Measurements from ENCODE around the gene APOBEC3F.
A peak's percentile ranks its signal among the peaks of the same experiment; 100 is the strongest.
"Not testable (repeated sequence)": the region's sequence is repeated elsewhere in the genome, so short reads cannot be mapped to it uniquely, and the experiment has no call there.

APOBEC3F gene

GRCh38 chr22:39039306-39040126 lies 1.1 kb upstream of the APOBEC3F start:
- peak overlapping the region in 1 of 2 donors; percentile 59 for H3K4me3 ChIP-seq

GRCh38 chr22:39040155-39040537 lies 518 bp upstream of the APOBEC3F start:
- H3K27me3 ChIP-seq; H3K9me3 ChIP-seq; intact Hi-C loops (cut with DNase I; ENCODE audit: low total_unique reads); DNase-seq: not testable (repeated sequence)
- peaks cover 0 to 11% (median 0%) of the 10 kb centered on the region in 4 donors for H3K4me1 ChIP-seq
- peak overlapping the region; percentile 66 to 80 for H3K27ac ChIP-seq
- peak overlapping the region; percentile 54 to 59 for H3K4me3 ChIP-seq
- peaks cover 0 to 11% (median 0%) of the 10 kb centered on the region in 3 donors for H3K36me3 ChIP-seq

More at GRCh38 chr22:39039306-39040126, 1.1 kb upstream of the APOBEC3F start:
- peaks cover 0 to 10% (median 0%) of the 10 kb centered on the region in 3 donors for H3K36me3 ChIP-seq
- TF ChIP-seq CTCF (IDR thresholded peaks at IDR 0.05): no peak
- H3K9me3 ChIP-seq: no peaks in the 10 kb centered on the region
- DNase-seq: no peak
- H3K4me1 ChIP-seq: peaks cover 0 to 11% (median 0%) of the 10 kb centered on the region in 4 donors
- peak overlapping the region; percentile 66 to 80 for H3K27ac ChIP-seq
- no peaks in the 10 kb centered on the region for H3K27me3 ChIP-seq
- intact Hi-C loops (cut with DNase I; ENCODE audit: low total_unique reads): no loop called here

GRCh38 chr22:39041908-39042307 lies 1.2 kb downstream of the APOBEC3F start:
- Histone ChIP-seq H3K27me3 (no peaks in the 10 kb centered on the region), H3K9me3 (no peaks in the 10 kb centered on the region), H3K27ac (no peak overlapping the region), H3K36me3 (peaks cover 0 to 21% (median 0%) of the 10 kb centered on the region in 3 donors), H3K4me1 (peaks cover 0 to 11% (median 0%) of the 10 kb centered on the region in 4 donors), H3K4me3 (no peak overlapping the region)
- DNase-seq: no peak
- TF ChIP-seq CTCF (IDR thresholded peaks at IDR 0.05): no peak
- intact Hi-C loops (cut with DNase I; ENCODE audit: low total_unique reads): no loop called here

GRCh38 chr22:39043063-39043462 lies 2.4 kb downstream of the APOBEC3F start:
- H3K27ac ChIP-seq; H3K4me3 ChIP-seq; DNase-seq; H3K27me3 ChIP-seq; H3K9me3 ChIP-seq; intact Hi-C loops (cut with DNase I; ENCODE audit: low total_unique reads): not testable (repeated sequence)
- H3K4me1 ChIP-seq: peaks cover 0 to 11% (median 0%) of the 10 kb centered on the region in 4 donors
- H3K36me3 ChIP-seq: peaks cover 0 to 21% (median 0%) of the 10 kb centered on the region in 3 donors

- H3K9me3 ChIP-seq; H3K4me3 ChIP-seq; H3K4me1 ChIP-seq; H3K27ac ChIP-seq; H3K27me3 ChIP-seq; intact Hi-C loops (cut with DNase I; ENCODE audit: low total_unique reads); DNase-seq: not testable (repeated sequence)
- H3K36me3 ChIP-seq: peaks cover 0 to 21% (median 0%) of the 10 kb centered on the region in 3 donors
Measured at GRCh38 chr22:39045136-39045535, 4.5 kb downstream of the APOBEC3F start.

GRCh38 chr22:39049486-39049885 lies 8.8 kb downstream of the APOBEC3F start:
- H3K4me1 ChIP-seq; DNase-seq; H3K27ac ChIP-seq; H3K9me3 ChIP-seq; H3K4me3 ChIP-seq; intact Hi-C loops (cut with DNase I; ENCODE audit: low total_unique reads): not testable (repeated sequence)
- Histone ChIP-seq H3K36me3 (peaks cover 0 to 11% (median 0%) of the 10 kb centered on the region in 3 donors), H3K27me3 (peaks cover 0 to 11% of the 10 kb centered on the region in 2 donors)

- intact Hi-C loops (cut with DNase I; ENCODE audit: low total_unique reads); H3K9me3 ChIP-seq; H3K4me1 ChIP-seq; H3K4me3 ChIP-seq; H3K27ac ChIP-seq; H3K36me3 ChIP-seq; DNase-seq: not testable (repeated sequence)
- peaks cover 0 to 11% of the 10 kb centered on the region in 2 donors for H3K27me3 ChIP-seq
Measured at GRCh38 chr22:39051844-39052495, 11.3 kb downstream of the APOBEC3F start.

- intact Hi-C loops (cut with DNase I; ENCODE audit: low total_unique reads): no loop called here
- Histone ChIP-seq H3K27ac (no peak overlapping the region), H3K9me3 (no peaks in the 10 kb centered on the region), H3K4me1 (no peaks in the 10 kb centered on the region), H3K27me3 (peaks cover 0 to 11% of the 10 kb centered on the region in 2 donors), H3K36me3 (no peaks in the 10 kb centered on the region), H3K4me3 (no peak overlapping the region)
- no peak for DNase-seq
- TF ChIP-seq CTCF (IDR thresholded peaks at IDR 0.05): no peak
Measured at GRCh38 chr22:39055658-39056057, 15.0 kb downstream of the APOBEC3F start.

GRCh38 chr22:39061290-39061689 lies 20.6 kb downstream of the APOBEC3F start:
- H3K27ac ChIP-seq; H3K9me3 ChIP-seq; H3K27me3 ChIP-seq; DNase-seq; H3K4me3 ChIP-seq; intact Hi-C loops (cut with DNase I; ENCODE audit: low total_unique reads); H3K4me1 ChIP-seq; H3K36me3 ChIP-seq: not testable (repeated sequence)

GRCh38 chr22:39061951-39062350 lies 21.3 kb downstream of the APOBEC3F start:
- H3K9me3 ChIP-seq; H3K27ac ChIP-seq; DNase-seq; H3K36me3 ChIP-seq; H3K27me3 ChIP-seq; intact Hi-C loops (cut with DNase I; ENCODE audit: low total_unique reads); H3K4me3 ChIP-seq; H3K4me1 ChIP-seq: not testable (repeated sequence)

- H3K4me3 ChIP-seq; DNase-seq; H3K4me1 ChIP-seq; H3K27ac ChIP-seq; H3K27me3 ChIP-seq; intact Hi-C loops (cut with DNase I; ENCODE audit: low total_unique reads); H3K9me3 ChIP-seq; H3K36me3 ChIP-seq: not testable (repeated sequence)
Measured at GRCh38 chr22:39063904-39064303, 23.2 kb downstream of the APOBEC3F start.

Data from tibial artery (tissue), 4 donors.